Kidney glomerular epithelial cell (primary cell): Measurements from ENCODE around the gene GFOD1.
"Not testable (repeated sequence)": the region's sequence is repeated elsewhere in the genome, so short reads cannot be mapped to it uniquely, and the experiment has no call there.

Source experiments
- DNase-seq: peaks from one replicate; lab custom pipeline; 2025; lab: John Stamatoyannopoulos, UW

The GFOD1 gene

DNA sequence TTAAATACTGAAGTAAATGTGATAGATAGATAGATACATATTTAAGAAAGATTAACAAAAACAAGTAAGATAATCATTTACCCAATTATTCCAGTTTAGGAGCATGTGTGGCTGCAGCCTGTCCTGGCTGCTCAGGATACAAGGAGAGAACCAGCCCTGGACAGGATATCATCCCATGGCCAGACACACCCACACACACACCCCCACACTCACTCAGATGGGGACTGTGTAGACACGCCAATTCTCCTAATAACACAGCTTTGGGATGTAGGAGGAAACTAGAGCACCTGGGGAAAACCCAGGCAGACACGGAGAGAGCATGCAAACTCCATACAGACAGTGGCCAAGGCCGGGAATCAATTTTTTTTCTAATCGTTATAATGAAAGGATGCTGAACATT, 45.6 kb downstream of the GFOD1 start:
- DNase-seq = no peak

DNA sequence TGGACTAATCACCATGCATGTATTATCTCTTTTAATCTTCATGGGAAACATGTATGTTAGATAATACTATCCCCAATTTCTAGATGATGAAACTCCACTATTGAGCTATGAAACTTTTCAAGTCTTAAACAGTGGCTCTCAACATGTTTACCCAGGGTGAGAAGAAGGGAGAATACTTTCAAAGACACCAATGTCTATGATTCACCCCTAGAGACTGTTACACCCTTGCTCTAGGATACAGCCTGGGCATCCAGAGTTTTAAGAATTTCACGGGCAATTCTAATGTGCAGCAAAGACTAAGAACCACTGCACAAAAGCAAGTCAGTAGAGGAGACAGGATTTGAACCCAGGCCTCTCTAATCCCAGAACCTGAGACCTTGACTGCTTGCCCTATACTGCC, 47.8 kb downstream of the GFOD1 start:
- no peak for DNase-seq

DNA sequence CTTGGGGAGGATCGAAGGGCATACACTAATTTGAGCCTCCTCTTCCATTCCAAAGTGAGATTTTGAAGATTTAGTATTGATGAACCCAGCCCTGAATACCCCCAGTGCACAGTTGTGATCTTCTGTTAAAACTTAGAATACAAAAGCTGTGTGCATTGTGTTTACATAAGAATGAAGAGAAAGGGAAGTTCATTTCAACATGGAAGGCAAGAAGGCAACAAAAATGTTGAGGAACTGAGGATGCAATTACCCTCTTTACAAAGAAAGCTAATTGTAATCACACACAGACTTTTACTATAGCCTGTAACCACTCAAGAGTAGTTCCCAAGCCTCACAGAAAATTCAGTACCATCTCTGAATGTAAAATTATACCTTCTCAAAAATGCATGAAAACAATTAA, 49.3 kb downstream of the GFOD1 start:
- DNase-seq = no peak

DNA sequence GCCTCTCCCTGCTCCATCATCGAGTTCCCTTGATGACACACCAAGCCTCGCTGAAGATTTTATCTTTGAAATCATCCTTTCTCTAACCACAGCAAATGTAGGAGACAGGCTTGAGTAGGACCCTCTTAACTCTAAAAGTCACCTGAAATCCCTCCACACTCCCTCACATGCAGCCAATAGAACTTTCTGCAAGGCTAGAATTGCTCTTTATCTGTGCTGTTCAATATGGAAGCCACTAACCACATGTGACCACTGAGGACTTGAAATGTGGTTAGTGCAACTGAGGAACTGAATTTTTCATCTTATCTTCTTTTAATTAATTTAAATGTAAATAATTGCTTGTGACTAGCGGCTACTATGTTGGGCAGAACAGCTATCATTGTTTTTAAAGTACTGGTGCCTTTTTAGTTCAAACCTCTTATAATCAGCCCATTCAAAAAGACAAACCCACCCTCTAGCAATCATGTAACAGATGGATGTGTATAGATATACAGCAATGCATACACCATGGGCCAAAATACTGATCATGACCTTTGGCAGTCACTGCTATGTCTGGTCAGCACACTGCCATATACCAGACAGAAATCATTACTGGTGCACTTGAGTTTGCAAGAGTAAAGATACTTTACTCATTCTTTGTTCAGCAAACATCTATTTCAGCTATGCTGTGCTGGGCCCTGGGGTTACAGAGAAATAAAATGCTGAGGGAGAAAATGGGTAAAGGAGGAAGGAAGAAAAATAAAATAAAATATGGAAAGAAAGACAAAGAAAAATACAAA, 50.0 kb downstream of the GFOD1 start:
- DNase-seq = no peak

DNA sequence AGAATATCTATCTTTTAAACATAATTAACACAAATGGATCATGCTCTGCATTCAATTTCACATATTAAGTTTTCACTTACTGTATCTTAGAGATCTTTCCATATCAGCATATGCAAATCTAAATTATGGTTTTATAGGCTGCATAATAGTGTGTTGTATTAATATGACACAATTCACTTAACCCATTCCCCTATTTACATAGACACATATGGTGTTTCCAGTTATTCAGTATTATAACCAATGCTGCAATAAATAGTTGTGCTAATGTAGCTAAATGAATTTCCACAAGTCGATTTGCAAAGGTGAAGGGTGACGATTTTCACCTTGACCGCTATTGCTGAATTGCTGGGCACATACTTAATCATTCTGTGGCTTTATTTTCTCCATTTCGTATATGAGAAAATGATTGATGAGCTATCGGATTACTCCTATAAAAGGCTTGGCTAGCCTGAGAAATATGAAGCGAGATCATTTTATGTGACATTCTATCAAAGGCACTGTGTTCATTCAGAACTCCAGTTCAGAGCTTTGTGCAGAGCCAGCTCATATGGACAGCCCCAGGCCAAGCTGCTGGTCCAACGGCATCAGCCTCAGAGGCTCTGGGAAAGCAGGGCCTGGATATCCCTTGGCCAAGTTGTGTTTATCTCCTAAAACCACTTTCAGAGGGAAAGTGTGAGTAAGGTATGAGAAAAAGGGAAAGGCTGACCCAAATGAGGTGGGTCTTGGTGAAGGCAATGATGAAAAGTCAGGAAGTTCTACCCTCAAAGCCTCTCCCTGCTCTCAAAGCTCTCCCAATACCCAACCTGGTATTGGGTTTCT, 50.8 kb downstream of the GFOD1 start:
- no peak for DNase-seq

DNA sequence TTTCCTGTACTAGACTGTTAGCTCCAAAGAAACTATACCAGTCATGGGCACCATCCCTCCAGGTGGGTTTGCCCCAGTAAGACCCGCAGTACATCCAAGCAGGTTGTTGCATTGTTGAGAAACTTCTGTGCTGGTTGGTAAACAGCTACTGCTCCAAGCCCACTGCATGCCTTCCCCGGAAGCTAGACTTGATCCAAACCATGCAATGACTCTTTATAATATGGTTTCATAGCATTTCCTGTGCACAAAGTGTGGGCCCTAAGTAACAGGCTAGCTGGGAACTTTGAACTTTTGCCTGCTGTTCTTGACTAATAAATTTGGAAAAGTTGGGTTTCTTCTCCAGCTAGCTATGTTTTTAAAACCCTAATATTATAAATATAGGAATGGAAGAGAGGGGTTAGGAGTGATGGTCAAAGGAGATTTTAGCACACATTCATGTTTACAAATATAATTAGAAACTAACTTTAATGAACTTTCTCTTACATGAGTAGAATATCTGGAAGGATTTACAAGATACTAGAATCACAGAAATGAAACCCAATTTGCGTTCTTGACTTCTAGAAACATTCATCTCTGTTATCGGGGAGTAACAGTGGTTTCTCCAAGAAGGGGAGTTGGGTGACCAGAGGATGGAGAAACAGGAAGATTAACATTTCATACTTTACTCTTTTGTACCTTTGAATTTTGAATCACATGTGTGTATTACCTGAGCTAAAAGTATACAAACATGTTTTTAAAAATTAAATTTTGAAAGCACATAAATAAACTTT, 51.7 kb downstream of the GFOD1 start:
- DNase-seq = no peak

DNA sequence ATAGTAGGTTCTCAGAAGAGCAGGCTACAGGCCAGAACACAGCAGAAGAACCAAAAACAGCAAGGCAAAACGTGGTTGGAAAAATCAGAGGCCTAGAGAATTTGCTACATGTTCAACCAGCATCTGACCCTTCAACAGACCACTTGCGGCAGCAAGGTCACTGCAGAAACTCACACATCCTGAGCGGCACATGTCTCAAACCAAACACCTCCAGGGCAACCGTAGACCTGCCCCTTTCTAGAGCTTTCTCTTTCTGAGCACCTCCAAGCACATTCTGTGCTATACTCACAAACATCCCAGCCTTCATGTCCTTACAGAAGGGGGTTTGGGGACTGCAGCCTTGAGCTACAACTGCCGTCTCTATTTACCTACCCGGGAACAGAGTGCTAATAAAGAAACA, 52.6 kb downstream of the GFOD1 start:
- DNase-seq = no peak

DNA sequence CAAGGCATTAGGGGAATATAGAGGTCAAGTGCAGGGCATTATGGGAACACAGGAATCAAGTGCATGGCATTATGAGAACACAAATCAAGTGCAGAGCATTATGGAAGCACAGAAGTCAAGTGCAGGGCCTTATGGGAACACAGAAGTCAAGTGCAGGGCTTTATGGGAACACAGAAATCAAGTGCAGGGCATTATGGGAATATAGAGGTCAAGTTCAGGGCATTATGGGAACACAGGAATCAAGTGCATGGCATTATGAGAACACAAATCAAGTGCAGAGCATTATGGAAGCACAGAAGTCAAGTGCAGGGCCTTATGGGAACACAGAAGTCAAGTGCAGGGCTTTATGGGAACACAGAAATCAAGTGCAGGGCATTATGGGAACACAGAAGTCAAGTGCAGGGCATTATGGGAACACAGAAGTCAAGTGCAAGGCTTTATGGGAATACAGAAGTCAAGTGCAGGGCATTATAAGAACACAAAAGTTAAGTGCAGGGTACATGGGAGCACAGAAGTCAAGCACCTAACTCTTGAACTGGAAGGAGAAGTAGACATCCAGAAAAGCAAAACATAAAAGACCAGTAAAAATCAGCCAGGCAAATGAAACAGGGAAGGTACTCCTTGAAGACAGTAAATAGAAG, 53.1 kb downstream of the GFOD1 start:
- DNase-seq = not testable (repeated sequence)

DNA sequence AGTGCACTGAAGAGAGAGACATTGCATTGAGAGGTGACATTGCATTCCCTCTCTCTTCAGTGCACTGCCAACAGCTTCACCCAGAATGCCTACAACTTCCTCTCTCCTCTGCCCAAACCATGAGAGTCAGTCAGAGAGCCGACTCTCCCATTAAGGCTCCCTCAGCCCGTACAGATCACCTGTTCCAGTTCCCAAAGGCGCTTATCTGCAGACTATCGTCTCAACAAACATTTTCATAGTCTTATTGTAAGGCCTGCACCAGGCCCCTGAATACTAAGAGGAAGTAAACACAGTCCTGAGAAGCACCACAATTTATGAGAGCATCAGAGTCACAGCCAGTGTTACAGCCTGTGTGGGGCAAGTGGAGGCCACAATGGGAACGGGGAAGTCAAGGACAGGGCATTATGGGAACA, 53.7 kb downstream of the GFOD1 start:
- DNase-seq = no peak

DNA sequence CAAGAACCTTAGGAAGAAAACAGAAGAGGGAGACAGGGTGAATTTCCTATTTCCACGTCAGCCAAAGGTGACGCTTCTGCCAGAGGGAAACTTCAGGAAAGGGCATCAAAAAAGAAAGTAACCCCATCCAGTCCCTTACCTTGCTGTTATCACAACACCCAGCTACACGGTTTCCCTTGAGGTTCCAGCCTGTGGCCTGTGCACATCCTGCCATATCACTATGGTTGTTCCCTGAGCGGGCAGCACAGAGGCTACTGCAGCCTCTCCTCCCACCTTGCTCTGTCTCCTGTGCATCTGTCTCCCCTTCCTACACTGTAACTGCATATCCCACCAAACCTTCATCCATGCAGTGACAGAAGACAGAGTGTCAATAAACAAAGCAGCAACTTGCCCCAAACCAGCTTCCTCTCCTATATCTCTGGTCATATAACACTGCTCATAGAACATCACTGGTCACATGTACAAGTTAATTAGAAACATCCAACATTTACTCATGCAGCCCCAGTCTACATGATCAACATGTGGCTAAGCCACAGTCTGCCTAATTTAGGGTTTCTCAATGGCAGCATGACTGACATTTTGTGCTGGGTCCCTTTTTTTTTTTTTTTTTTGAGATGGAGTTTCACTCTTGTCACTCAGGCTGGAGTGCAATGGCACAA, 54.7 kb downstream of the GFOD1 start:
- DNase-seq = no peak

DNA sequence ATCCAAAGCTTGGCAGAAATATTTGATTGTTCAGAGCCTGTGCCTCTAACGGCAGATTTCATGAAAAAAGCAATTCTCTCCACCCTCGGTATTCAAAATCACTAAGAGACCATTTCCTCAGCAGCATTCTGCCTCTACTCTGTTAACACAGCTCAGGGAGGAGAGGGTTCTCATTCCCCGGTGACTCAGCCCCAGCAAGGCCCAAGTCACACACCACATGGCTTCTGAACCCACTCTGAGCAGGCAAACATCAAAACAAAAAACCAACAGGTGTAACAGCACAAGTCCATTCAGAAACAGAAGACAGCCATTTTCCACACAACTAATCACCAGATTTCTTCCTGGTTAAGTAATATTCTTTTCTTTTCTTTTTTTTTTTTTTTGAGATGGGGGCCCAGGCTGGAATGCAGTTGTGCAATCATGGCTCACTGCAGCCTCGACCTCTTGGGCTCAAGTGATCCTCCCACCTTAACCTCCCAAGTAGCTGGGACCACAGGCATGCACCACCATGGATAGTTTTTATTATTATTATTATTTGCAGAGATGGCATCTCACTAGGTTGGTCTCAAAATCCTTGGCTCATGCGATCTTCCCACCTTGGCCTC, 55.4 kb downstream of the GFOD1 start:
- no peak for DNase-seq

DNA sequence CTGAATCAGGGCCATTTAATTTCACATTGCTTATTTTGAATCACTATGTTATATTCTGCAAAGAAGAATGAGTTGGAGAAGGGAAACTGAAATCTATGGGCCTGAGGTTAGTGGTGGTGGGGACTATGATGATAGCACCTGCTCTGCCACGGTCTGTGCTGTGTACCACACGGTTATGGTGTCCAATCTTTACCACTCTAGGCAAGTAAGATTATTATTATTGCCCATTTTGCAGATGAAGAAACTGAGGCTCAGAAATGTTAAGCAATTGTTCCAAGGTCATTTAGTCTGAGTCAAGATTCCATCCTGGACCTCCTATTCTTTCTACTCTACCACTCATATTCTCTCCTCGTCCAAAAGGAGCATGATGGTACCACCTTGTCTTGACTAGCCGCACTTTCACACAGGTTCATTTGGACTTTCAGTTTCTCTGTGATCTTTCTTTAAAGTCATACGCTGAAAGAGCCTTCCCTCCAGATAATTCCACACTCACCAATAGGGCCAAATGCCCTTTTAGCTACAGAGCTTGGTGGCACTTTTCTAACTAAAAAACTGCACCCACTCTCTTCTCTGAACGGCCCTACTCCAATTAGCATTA, 56.2 kb downstream of the GFOD1 start:
- no peak for DNase-seq

DNA sequence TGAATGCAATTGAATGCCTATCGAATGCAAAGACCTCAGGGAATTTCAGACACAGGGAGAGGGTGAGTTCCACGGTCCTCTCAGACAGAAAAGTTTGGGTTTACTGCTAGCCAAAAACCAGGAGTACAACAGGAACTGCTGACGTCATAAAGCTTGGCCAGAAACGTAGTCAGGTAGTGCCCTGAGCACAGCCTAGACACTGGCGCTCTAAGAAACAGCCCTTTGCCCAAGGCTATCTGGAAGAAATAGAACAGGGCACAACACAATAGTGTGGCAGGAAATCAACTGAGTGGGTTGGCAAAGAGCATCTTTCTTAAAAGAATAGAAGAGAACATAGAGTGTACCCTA, 58.0 kb downstream of the GFOD1 start:
- no peak for DNase-seq

DNA sequence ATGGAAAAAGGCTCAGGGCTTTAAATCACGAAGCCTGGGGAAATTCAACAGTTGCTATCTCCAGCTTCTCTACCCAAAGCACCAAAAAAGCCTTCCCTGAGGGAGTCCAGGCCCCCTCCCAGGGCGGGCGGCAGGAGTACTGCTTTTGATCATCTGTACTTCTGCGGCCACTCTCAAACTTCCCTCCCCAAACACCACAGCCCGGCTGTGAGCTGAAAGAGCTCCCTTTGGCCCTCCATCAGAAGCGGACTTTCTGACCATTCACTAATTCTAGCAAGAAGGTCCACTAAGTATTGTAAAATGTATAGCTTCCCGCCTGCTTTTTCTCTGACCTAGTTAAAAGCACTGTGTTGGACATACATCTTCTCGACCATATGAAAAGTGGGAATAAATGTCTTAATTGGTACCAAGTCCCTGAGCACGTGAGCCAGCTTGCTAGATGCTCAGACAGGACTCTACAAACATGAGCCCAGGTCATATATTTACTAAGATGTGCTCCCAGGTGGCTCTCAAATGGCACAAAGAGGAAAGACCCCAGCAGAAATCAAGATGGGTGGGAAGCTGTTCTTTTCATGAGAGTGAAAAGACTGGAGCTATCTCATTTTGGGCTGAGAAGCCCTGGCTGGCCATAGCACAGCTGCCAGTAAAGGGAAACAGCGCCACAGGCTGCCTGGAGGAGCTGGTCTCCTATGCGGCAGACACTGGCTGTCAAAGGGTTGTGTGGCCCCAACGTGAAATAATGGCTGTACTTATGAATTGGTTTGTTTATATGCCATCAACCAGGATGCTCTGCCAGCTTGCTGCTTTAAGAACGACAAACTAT, 58.6 kb downstream of the GFOD1 start:
- no peak for DNase-seq

DNA sequence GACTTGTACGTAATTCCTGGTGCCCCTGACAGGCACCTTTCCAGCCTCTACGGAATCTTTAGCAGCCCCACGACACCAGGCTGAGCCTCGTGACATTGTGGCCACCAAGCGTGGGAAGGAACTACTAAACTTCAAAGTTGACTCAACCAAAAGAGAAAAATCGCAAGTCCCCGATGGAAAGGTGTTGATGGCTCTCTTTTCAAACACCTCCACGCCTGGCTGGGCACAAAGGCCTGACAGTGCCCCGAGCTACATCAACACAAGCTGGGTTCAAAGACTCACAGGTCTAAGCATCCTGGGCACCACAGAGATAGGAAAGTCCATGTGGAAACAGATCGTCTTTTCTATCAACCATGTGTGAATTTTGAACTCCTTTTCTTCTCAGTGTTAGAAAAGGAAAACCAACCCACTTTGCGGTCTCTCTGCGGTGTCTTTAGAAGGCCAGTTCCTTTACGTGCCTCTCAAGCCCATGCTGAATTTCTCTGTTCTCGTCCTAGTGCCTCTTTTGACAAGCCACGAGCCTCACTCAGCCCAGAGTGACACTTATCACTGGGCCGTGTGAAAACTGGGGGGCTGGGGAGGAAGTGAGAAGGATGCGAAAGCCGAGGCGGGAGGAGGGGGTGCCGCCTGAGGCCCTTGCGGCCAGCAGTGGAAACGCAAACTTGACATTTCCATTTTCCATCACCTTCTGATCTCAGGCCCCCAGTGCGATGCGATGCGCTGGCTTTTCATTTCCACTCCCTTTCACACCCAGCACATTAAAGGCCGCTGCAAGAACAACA, 59.4 kb downstream of the GFOD1 start:
- no peak for DNase-seq

DNA sequence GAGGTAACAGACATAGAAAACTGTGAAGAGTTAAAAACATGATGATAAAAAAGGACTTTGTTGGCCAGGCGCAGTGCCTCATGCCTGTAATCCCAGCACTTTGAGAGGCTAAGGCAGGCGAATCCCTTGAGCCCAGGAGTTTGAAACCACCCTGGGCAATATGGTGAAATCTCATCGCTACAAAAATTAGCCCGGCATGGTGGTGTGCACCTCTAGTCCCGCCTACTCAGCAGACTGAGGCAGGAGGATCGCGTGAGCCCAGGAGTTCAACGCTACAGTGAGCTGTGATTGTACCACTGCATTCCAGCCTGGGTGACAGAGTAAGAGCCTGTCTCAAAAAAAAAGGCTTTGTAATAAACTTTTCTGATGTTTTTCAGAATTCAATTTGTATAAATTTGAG, 60.1 kb downstream of the GFOD1 start:
- no peak for DNase-seq

DNA sequence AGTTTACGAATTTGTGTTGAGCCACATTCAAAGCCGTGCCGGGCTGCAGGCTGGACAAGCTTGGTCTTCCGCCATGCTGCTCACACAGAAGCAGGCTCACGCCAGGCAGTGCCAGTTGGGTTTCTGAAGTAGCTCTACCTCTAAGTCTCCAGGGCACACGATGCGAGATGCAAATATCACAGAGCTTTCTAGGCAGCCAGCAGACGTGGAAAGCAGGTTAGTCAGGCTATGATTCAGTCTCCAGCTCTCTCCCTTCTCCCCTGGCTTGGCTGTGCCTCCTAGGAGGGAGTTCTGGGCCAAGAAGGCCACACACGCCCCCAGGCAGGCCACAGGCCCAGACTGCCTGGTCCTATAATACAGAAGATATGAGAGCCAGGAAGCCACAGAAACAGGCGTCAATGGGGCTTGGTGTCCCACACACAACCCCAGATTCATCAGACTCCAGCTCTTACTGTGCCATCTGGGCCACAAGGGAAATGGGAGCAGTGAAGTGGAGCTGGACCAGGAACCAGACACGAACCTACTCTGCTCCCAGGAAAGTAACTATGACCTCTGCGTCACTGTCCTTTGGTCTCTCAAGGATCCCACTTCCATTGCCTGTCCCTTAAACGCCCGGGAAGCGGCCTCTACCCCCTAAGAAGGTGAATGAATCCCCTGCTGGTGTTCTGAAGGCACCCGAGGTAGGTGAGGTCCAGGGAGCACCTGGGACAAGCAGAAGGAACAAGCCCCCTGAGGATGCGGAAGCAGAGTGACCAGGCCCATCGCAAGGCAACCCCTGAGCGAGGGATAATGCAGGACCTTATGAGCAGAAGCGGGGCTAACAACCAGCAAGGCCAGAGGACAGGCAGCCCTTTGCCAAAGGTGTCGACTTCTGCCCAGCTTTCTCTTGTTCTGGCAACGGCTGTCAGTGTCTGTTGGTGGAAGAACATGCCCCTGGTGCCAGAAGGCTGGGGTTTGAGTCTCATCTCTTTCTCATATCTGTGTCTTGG, 61.2 kb downstream of the GFOD1 start:
- no peak for DNase-seq

DNA sequence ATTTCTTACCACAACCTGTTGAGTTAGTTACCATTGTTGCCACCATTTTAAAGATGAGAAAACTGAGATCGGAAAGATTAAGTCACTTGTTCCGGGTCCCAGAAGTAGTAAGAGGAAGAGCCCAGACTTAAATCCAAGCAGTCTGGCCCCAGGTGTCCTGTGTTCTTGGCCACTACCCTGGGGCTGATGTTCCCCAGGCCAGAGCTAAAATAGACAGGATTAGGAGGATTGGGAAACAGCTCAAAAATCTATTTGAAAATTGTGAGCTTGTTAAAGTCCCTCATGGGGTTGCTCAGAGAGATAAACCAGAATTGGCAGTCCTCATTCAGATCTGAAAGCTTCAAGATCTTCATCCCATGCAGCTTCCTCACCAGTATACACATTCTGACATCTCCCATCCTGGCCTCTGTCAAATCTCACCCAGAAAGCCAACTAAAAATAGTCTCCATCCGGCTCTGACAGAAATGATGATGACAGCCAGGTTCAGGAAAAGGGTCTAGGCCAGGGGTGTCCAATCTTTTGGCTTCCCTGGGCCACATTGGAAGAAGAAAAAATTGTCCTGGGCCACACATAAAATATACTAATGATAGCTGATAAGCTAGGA, 62.0 kb downstream of the GFOD1 start:
- DNase-seq = no peak
